OCI-LY1 (cell line): ENCODE results near the gene RPL4.

Source experiments
- EZH2 ChIP-seq: fragments of 200-600 bp; sonication (generic), shearing (Covaris generic); IDR thresholded peaks from 2 replicates; pipeline ENCODE4 v1.8.0; 2017; ENCODE audit warnings: borderline replicate concordance, mixed run types, mild to moderate bottlenecking, antibody characterized with exemption, low read length, moderate library complexity, mixed read lengths
- TF ChIP-seq, protein P1 (sequence below): fragments of 200-600 bp; sonication (generic), shearing (Covaris generic); IDR thresholded peaks from 2 replicates; pipeline ENCODE4 v1.5.1; 2017; ENCODE audit warnings: mild to moderate bottlenecking, antibody characterized with exemption, low read length, moderate library complexity, mixed read lengths

DNA sequence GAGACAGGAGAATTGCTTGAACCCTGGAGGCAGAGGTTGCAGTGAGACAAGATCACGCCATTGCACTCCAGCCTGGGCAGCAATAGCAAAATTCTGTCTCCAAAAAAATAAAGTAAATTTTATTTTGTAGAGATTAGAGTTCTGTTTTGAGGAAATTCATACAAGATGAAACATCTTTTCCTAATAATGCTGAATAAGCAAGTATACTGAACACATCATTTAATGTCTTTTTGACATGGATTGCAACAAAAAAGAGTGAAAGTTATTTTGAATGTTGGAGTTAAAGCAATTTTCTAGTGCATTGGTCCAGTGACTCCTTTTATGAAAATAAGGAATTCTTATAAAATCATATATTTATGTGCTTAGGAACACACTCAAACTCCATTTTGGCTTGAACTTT lies 40.6 kb upstream of the RPL4 start:
- no peak for TF ChIP-seq EZH2
- TF ChIP-seq, protein P1, sequence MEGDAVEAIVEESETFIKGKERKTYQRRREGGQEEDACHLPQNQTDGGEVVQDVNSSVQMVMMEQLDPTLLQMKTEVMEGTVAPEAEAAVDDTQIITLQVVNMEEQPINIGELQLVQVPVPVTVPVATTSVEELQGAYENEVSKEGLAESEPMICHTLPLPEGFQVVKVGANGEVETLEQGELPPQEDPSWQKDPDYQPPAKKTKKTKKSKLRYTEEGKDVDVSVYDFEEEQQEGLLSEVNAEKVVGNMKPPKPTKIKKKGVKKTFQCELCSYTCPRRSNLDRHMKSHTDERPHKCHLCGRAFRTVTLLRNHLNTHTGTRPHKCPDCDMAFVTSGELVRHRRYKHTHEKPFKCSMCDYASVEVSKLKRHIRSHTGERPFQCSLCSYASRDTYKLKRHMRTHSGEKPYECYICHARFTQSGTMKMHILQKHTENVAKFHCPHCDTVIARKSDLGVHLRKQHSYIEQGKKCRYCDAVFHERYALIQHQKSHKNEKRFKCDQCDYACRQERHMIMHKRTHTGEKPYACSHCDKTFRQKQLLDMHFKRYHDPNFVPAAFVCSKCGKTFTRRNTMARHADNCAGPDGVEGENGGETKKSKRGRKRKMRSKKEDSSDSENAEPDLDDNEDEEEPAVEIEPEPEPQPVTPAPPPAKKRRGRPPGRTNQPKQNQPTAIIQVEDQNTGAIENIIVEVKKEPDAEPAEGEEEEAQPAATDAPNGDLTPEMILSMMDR, result no peak
